Spleen (tissue), 11 donors: Measurements from ENCODE around the gene THSD4. TPM values are rescaled to one million over a fixed set of nuclear protein-coding genes. Genes with fewer than 3 reads are reported as not detected.

Experiments used
- DNase-seq: peaks from one replicate; pipeline ENCODE4 v3.0.0-alpha.2; 2020
- H3K27ac ChIP-seq, 8 donors: fragments of 200-600 bp; sonication (generic) in 7 of 8; 1 replicate in 4 of 8; 2 replicates in 4 of 8; pipeline versions ENCODE4 v1.5.0 to v1.8.0; 2016 to 2021; ENCODE audit warnings: inconsistent platforms in 4 of 8, mild to moderate bottlenecking in 4 of 8, moderate library complexity in 1 of 8
- H3K27me3 ChIP-seq, 7 donors: fragments of 200-600 bp; sonication (generic) in 6 of 7; replicated peaks in 1 of 7; 1 replicate in 4 of 7; 2 replicates in 3 of 7; pipeline versions ENCODE4 v1.5.0 to v1.8.0; 2016 to 2021; ENCODE audit warnings: inconsistent platforms in 3 of 7, mild to moderate bottlenecking in 1 of 7
- H3K36me3 ChIP-seq, 6 donors: fragments of 200-600 bp; sonication (generic) in 5 of 6; 1 replicate in 4 of 6; 2 replicates in 2 of 6; pipeline versions ENCODE4 v1.5.0 to v1.8.0; 2016 to 2021; ENCODE audit warnings: inconsistent platforms in 2 of 6
- H3K4me1 ChIP-seq, 6 donors: fragments of 200-600 bp; sonication (generic) in 5 of 6; 1 replicate in 3 of 6; 2 replicates in 3 of 6; pipeline versions ENCODE4 v1.5.0 to v1.8.0; 2016 to 2021; ENCODE audit warnings: inconsistent platforms in 3 of 6
- H3K4me3 ChIP-seq, 8 donors: fragments of 200-600 bp; sonication (generic) in 7 of 8; 1 replicate in 4 of 8; 2 replicates in 4 of 8; pipeline versions ENCODE4 v1.5.0 to v1.8.0; 2016 to 2021; ENCODE audit warnings: inconsistent platforms in 4 of 8, mild to moderate bottlenecking in 4 of 8, moderate library complexity in 2 of 8
- H3K9me3 ChIP-seq, 8 donors: fragments of 200-600 bp; sonication (generic) in 7 of 8; 1 replicate in 4 of 8; 2 replicates in 4 of 8; pipeline versions ENCODE4 v1.5.0 to v1.8.0; 2016 to 2021; ENCODE audit warnings: inconsistent platforms in 4 of 8
- POLR2A ChIP-seq, 3 donors: fragments of 450-650 bp; IDR thresholded peaks; one replicate each; pipeline ENCODE4 v1.5.1; 2017; ENCODE audit warnings: antibody characterized with exemption in 3 of 3, mild to moderate bottlenecking in 1 of 3
- POLR2AphosphoS5 ChIP-seq, 3 donors: sonication (generic); formaldehyde crosslinking; IDR thresholded peaks; one replicate each; pipeline ENCODE4 v1.5.1; 2017; ENCODE audit warnings: antibody characterized with exemption in 3 of 3
- WGBS, 5 donors: extraction: QIAGEN DNeasy Blood & Tissue Kit in 3 of 5; methylation state at CpG; one replicate each; pipeline versions ENCODE4 v1.1.5 to v1.1.7; 2013 to 2018; 5-methylcytosine and 5-hydroxymethylcytosine counted together
- intact Hi-C: fragments of 100-400 bp; cut with DNase I; formaldehyde crosslinking; loops from one replicate; pipeline ENCODE4 v1.15.0; 2023; ENCODE audit warnings: low total_unique reads
- polyA plus RNA-seq, 3 donors: library from polyadenylated mRNA; stranded (reverse); fragments of 200-250 nt; gene quantifications; one replicate each; pipeline ENCODE4 v1.2.1, GENCODE V29; 2013
- total RNA-seq, 7 donors: library from RNA; depleted of rRNA in 3 of 7; stranded (reverse); fragments of >200 nt in 3 of 7; fragmentation: NEBNext Ultra II Directional in 4 of 7; extraction: Animal tissue kit (Norgen Biotek cat#: 25700) in 4 of 7; gene quantifications; one replicate each; pipeline versions ENCODE4 v1.1.0 to v1.2.1, GENCODE V29; 2016 to 2021
- TF ChIP-seq, protein P1 (sequence below), 11 experiments: fragments of 200-600 bp in 7 of 11; fragments of 450-650 bp in 4 of 11; sonication (generic) in 4 of 11; IDR thresholded peaks in 8 of 11; conservative IDR thresholded peaks in 3 of 11; 1 replicate in 7 of 11; 2 replicates in 4 of 11; pipeline versions ENCODE4 v1.4.0 to v1.8.0; 2016 to 2021; ENCODE audit warnings: antibody characterized with exemption in 11 of 11, inconsistent platforms in 4 of 11, mild to moderate bottlenecking in 1 of 11
- donor health status: healthy with polysubstance abuse.
- donor health status: DM: no; HTN: no; CAD: no; lungs with moderate emphysema.
- donor health status: DM: no; HTN: no; CAD: no.
- donor health status: Bipolar disorder and iron deficiency.
- donor health status: healthy.
- donor health status: DM: no; HTN: no; CAD: no.
- donor health status: DM: yes; HTN: yes; CAD: no.

The THSD4 gene
- total and polyA plus RNA-seq, 10 donors = 0.29 to 11.3 (median 3.4) TPM

- H3K4me1 ChIP-seq = peaks cover 0 to 7% (median 0%) of the 10 kb centered on the region in 6 donors
- H3K36me3 ChIP-seq = no peaks in the 10 kb centered on the region
- intact Hi-C loops = loop anchor here (5.0 kb wide), 1 partner anchor 161 kb away; no protein-coding TSS in a partner anchor
- no peak overlapping the region for H3K4me3 ChIP-seq
- H3K9me3 ChIP-seq = no peaks in the 10 kb centered on the region
- 64 to 90% (median 78%) methylated on average over 1 of the region's 1 CpG for WGBS, 5 donors
- DNase-seq = no peak
- no peak overlapping the region for H3K27ac ChIP-seq
- peaks cover 0 to 14% (median 0%) of the 10 kb centered on the region in 7 donors for H3K27me3 ChIP-seq
- no peak for TF ChIP-seq POLR2AphosphoS5 (IDR thresholded peaks at IDR 0.05)
- no peak for TF ChIP-seq POLR2A (IDR thresholded peaks at IDR 0.05)
- TF ChIP-seq, protein P1, sequence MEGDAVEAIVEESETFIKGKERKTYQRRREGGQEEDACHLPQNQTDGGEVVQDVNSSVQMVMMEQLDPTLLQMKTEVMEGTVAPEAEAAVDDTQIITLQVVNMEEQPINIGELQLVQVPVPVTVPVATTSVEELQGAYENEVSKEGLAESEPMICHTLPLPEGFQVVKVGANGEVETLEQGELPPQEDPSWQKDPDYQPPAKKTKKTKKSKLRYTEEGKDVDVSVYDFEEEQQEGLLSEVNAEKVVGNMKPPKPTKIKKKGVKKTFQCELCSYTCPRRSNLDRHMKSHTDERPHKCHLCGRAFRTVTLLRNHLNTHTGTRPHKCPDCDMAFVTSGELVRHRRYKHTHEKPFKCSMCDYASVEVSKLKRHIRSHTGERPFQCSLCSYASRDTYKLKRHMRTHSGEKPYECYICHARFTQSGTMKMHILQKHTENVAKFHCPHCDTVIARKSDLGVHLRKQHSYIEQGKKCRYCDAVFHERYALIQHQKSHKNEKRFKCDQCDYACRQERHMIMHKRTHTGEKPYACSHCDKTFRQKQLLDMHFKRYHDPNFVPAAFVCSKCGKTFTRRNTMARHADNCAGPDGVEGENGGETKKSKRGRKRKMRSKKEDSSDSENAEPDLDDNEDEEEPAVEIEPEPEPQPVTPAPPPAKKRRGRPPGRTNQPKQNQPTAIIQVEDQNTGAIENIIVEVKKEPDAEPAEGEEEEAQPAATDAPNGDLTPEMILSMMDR (IDR thresholded peaks at IDR 0.05 in 8 of 11, conservative IDR thresholded peaks at IDR 0.05 in 3 of 11) = no peak
These were observed 617.9 kb downstream of the THSD4 start for GRCh38 chr15:71733122-71733521.

GRCh38 chr15:71734709-71735384, 619.6 kb downstream of the THSD4 start:
- H3K4me3 ChIP-seq = no peak overlapping the region
- peaks cover 0 to 7% (median 0%) of the 10 kb centered on the region in 6 donors for H3K4me1 ChIP-seq
- H3K27ac ChIP-seq = no peak overlapping the region
- peaks cover 0 to 14% (median 0%) of the 10 kb centered on the region in 7 donors for H3K27me3 ChIP-seq
- WGBS, 5 donors = 70 to 92% (median 80%) methylated on average over 4 of the region's 4 CpGs
- intact Hi-C loops = loop anchor here (5.0 kb wide), 1 partner anchor 163 kb away; no protein-coding TSS in a partner anchor
- TF ChIP-seq, protein P1 (IDR thresholded peaks at IDR 0.05 in 8 of 11, conservative IDR thresholded peaks at IDR 0.05 in 3 of 11) = no peak
- TF ChIP-seq POLR2A (IDR thresholded peaks at IDR 0.05) (no peak), POLR2AphosphoS5 (IDR thresholded peaks at IDR 0.05) (no peak)
- H3K36me3 ChIP-seq = no peaks in the 10 kb centered on the region
- DNase-seq = no peak
- H3K9me3 ChIP-seq = no peaks in the 10 kb centered on the region

GRCh38 chr15:71735385-71735757, 620.1 kb downstream of the THSD4 start:
- no peak for DNase-seq
- WGBS, 5 donors = 80 to 92% (median 89%) methylated on average over 2 of the region's 2 CpGs
- Histone ChIP-seq H3K27ac (no peak overlapping the region), H3K4me3 (no peak overlapping the region), H3K27me3 (peaks cover 0 to 14% (median 0%) of the 10 kb centered on the region in 7 donors), H3K9me3 (no peaks in the 10 kb centered on the region), H3K4me1 (peaks cover 0 to 2% (median 0%) of the 10 kb centered on the region in 6 donors), H3K36me3 (no peaks in the 10 kb centered on the region)
- TF ChIP-seq POLR2AphosphoS5 (IDR thresholded peaks at IDR 0.05) = no peak
- TF ChIP-seq, protein P1 (IDR thresholded peaks at IDR 0.05 in 8 of 11, conservative IDR thresholded peaks at IDR 0.05 in 3 of 11) = no peak
- TF ChIP-seq POLR2A (IDR thresholded peaks at IDR 0.05) = no peak
- intact Hi-C loops = no loop called here

- TF ChIP-seq POLR2A (IDR thresholded peaks at IDR 0.05) (no peak), POLR2AphosphoS5 (IDR thresholded peaks at IDR 0.05) (no peak)
- TF ChIP-seq, protein P1 (IDR thresholded peaks at IDR 0.05 in 8 of 11, conservative IDR thresholded peaks at IDR 0.05 in 3 of 11) = no peak
- H3K27me3 ChIP-seq = peaks cover 0 to 14% (median 0%) of the 10 kb centered on the region in 7 donors
- H3K9me3 ChIP-seq = no peaks in the 10 kb centered on the region
- H3K27ac ChIP-seq = no peak overlapping the region
- H3K4me3 ChIP-seq = no peak overlapping the region
- H3K4me1 ChIP-seq = no peaks in the 10 kb centered on the region
- intact Hi-C loops = no loop called here
- 76 to 82% (median 80%) methylated on average over 6 of the region's 6 CpGs for WGBS, 5 donors
- H3K36me3 ChIP-seq = no peaks in the 10 kb centered on the region
- no peak for DNase-seq
These were observed 621.1 kb downstream of the THSD4 start for GRCh38 chr15:71736286-71736947.
